Cerebellar nuclear complex (tissue), 1 donor: Measurements from ENCODE around the gene RFX7.

Experiments used
- DNase-seq, 2 experiments: peaks; one replicate each; lab custom pipeline; 2025; lab: John Stamatoyannopoulos, UW

RFX7 gene

DNA sequence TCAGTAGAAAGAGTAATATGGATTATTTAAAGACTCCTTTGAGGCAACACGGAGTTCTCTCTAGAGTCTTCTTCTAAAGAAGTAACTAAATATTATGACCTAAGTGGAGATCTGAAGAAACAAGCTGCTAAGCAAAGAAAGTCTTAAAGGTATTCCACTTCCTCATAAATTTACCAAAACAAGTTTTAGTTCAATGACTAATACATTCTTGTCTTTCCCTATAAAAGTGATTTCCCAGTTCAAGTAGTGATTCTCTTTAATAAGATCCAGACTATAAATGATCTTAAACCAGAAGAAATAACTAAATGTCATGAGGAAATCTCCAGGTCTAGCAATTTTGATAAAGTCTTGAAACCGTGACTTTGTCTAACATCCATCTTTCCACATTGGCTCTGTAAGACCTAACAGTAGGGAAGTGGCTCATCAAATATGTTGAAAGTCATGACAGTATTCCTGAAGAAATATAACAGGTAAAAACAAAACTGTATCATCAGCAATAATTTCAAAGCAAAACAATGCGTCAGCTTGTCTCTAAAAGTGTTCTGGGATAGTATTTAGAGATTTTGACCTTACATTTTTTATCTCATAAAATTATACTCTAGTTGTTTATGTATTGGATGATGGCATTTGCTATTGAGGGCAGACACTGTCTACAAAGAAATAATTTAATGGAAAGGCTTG is 198.5 kb downstream of the RFX7 start:
- DNase-seq, result no peak

DNA sequence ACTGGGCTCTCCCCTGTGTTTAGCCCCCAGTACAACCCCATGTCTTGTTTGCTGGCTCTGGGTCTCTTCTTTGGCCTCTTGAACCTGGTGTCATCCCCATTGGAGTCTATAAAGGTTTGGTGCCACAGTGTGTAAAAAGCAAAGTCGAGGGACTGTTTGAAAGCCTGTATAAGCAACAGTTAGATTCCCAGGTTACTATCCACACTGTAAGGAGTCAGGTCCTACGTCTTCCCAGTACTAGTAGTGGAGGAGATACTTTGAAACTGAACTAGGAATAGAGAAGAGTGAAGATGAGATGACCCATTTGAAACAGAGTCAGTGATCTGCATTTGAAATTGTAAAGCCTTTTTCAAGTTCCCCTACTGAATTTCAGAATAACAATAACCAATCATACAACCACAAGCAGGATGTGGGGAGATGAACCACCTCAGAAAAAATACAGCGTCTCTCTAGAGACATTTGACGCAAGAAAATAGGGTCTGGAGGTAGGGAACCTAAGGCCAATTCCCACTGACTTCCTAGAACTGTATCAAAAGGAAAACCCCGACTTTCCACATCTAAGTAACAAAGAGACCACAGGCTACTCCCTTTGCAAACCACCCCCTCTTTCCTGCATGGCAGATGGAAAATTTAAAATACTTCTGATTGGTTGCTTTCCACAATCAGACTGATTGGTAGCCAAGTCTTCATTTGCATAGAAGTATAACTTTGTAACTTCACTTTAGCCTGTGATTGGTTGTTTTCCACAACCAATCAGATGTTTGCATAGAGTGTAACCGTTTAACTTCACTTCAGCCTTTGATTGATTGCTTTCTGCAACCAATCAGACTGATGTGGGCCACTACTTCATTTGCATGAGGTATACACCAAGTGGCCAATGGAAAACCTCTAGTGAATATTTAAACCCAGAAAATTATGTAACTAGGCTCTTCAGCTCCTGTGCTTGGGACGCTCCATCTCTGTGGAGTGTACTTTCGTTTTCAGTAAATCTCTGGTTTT is 200.4 kb downstream of the RFX7 start:
- DNase-seq, result no peak

DNA sequence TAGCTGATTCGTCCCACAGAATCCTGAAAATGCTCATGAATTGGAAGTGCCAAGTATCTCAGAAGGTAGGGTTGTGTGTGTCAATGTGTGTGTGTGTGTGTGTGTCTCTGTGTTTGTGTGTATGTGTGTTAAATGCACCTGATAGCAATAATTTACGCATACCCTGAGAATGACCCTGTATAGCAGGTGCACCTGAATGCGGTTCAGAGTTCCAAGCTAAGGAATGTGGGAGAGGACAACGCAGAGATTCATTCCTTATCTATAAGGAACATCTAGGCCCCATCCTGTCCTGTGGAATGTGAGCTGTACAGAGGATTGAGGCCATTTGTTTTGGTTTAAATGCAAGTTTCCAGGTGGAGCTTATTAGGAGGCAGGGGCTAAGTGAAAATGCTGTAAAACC is 201.2 kb downstream of the RFX7 start:
- DNase-seq, result no peak

DNA sequence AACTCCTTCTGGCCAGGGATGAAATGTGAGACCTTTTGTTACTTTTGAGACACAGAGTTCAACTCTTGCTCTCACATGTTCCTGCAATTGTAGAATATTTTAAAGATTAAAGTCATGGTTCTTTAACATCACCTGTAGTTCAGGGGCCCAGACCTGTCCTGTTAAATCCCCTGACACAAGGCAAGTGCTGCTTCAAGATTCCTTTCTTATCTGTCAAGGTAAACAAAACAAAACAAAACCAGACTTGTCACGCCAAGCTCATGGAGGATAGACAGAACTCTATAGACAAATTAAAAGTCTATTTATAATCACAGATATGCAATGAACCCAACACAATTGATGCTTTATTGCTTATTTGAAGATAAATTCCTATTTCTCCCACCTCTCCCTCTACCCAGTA is 201.6 kb downstream of the RFX7 start:
- DNase-seq, result no peak

DNA sequence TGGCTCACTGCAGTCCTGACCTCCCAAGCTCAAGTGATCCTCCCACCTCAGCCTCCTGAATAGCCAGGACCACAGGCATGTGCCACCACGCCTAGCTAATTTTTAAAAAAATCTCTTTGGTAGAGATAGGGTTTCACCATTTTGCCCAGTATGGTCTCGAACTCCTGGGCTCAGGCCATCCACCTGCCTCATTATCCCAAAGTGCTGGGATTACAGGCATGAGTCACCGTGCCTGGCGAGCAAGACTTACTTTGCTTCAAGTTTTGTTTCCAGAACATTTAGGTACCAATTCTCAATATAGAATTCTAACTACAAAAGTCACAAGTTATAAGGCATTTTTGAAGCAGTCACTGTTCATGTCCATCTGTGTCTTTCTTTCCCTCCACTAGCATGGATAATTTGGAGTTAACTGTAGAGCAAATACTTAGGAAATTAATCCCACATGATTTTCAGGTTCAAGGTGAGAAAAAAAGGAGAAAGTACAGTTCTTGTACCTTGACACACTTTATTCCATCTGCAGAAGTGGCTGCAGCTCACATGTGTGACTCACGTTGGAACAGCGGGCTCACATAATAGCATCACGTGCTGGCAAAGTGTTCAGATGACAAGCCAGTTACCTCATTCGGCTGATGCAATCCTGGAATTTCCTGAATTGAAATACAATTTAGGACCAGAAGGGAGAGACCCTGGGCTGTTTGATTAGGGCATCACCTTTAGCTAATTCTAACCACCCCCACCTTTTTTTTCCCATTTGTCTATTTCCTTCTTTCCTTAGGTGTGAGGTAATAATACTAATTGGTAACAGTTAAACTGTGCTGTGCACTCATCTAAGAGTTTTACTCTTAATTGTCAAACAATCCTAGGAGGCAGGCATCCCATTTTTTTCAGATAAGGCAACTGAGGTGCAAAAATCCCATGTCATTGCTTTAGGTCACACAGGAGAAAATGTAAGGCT is 203.3 kb downstream of the RFX7 start:
- no peak for DNase-seq

DNA sequence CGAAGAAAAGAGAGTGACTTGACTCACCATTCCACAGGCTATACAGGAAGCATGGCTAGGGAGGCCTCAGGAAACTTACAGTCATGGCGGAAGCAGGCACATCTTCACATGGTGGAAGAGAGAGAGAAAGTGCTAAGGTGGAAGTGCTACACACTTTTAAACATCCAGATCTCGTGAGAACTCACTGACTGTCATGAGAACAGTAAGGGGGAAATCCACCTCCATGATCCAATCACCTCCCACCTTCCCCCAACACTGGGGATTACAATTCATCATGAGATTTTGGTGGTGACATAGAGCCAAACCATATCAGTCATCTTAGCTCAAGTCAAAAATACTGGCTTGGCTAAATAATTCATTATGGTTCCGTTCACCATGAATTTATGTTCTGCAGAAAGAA is 205.0 kb downstream of the RFX7 start:
- no peak for DNase-seq

DNA sequence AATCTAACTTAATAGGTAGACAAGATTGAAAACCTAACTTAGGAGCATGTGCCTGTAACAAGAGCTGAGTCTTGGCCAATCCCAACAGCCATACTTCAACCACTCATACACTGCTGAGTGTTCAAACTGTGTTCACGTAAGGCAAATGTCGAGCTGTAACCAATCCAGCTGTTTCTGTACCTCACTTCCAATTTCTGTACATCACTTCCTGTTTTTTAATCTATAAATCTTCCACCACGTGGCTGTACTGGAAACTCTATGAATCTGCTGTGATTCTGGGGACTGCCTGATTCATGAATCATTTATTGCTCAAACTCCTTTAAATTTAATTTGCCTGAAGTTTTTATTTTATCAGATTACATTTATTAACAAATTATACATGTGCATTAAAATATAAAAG is 205.7 kb downstream of the RFX7 start:
- DNase-seq, result no peak
